A549 (cell line): ENCODE measurements around the gene TMEM138.

Experiments used
- CTCF ChIP-seq: fragments of >200 bp; sonication (Bioruptor Twin); formaldehyde crosslinking; IDR thresholded peaks from 3 replicates; pipeline ENCODE4 v1.5.1; 2016
- EP300 ChIP-seq, 2 experiments: fragments of >200 bp; sonication (Bioruptor Twin); formaldehyde crosslinking; IDR thresholded peaks; 2 replicates in 1 of 2; 3 replicates in 1 of 2; pipeline ENCODE4 v1.6.1; 2016 to 2017
- HOXA7 ChIP-seq: fragments of 250-450 bp; sonication (Bioruptor Pico); IDR thresholded peaks from 2 replicates; pipeline ENCODE4 v1.5.0; 2020; ENCODE audit warnings: mild to moderate bottlenecking, moderate library complexity
- MAZ ChIP-seq: fragments of 150-350 bp; IDR thresholded peaks from 2 replicates; pipeline ENCODE4 v1.6.1; 2014; ENCODE audit warnings: antibody characterized with exemption, low read depth, low read length, borderline replicate concordance
- MYC ChIP-seq: IDR thresholded peaks from 2 replicates; pipeline ENCODE4 v1.6.1; 2012; ENCODE audit warnings: mild to moderate bottlenecking, inconsistent platforms, low read length, improper control_type of control experiment, borderline replicate concordance
- REST ChIP-seq: fragments of 200-600 bp; sonication (generic); IDR thresholded peaks from 2 replicates; pipeline ENCODE4 v1.6.1; 2016; ENCODE audit warnings: antibody characterized with exemption, mild to moderate bottlenecking, moderate library complexity
- SMC3 ChIP-seq: fragments of >200 bp; sonication (Bioruptor Twin); formaldehyde crosslinking; IDR thresholded peaks from 3 replicates; pipeline ENCODE4 v1.6.1; 2018; ENCODE audit warnings: inconsistent platforms
- USF2 ChIP-seq: fragments of 450-650 bp; IDR thresholded peaks from 2 replicates; pipeline ENCODE4 v1.6.1; 2014; ENCODE audit warnings: antibody characterized with exemption
- ZFP36 ChIP-seq: fragments of 450-650 bp; IDR thresholded peaks from 2 replicates; pipeline ENCODE4 v1.6.1; 2014; ENCODE audit warnings: borderline replicate concordance; ENCODE audit not compliant: partially characterized antibody

GRCh38 chr11:61349916-61350315, 12.3 kb upstream of the TMEM138 start:
- TF ChIP-seq CTCF = no peak
- no peak for TF ChIP-seq MAZ
- TF ChIP-seq SMC3 = no peak
- no peak for TF ChIP-seq ZFP36
- no peak for TF ChIP-seq EP300 (IDR thresholded peaks at IDR 0.05)
- no peak for TF ChIP-seq USF2
- no peak for TF ChIP-seq MYC
- TF ChIP-seq REST = no peak
- TF ChIP-seq HOXA7 = no peak
